Smooth muscle cell (in vitro differentiated cells): ENCODE results near the gene RNF123. TPM values are rescaled to one million over a fixed set of nuclear protein-coding genes. Genes with fewer than 3 reads are reported as not detected.

Source experiments
- DNase-seq: peaks from one replicate; lab custom pipeline; 2025; ENCODE audit not compliant: unreplicated experiment; lab: John Stamatoyannopoulos, UW
- H2AFZ ChIP-seq: fragments of 200-600 bp; sonication (generic); 2 replicates; pipeline ENCODE4 v1.6.0; 2016; ENCODE audit warnings: antibody characterized with exemption, low read depth, mild to moderate bottlenecking
- H3F3A ChIP-seq: fragments of 200-600 bp; sonication (generic); 2 replicates; pipeline ENCODE4 v1.6.0; 2017; ENCODE audit warnings: antibody characterized with exemption, low read depth
- H3K27ac ChIP-seq: fragments of 200-600 bp; sonication (generic); 2 replicates; pipeline ENCODE4 v1.5.1; 2016; ENCODE audit warnings: low read depth, mild to moderate bottlenecking
- H3K27me3 ChIP-seq: fragments of 200-600 bp; sonication (generic); 2 replicates; pipeline ENCODE4 v1.6.1; 2016; ENCODE audit warnings: low read depth, mild to moderate bottlenecking
- H3K36me3 ChIP-seq: fragments of 200-600 bp; sonication (generic); 2 replicates; pipeline ENCODE4 v1.5.1; 2016; ENCODE audit warnings: low read depth
- H3K4me1 ChIP-seq: fragments of 200-600 bp; sonication (generic); 2 replicates; pipeline ENCODE4 v1.5.1; 2016; ENCODE audit warnings: low read depth
- H3K4me2 ChIP-seq: fragments of 200-600 bp; sonication (generic); 2 replicates; pipeline ENCODE4 v1.6.0; 2016; ENCODE audit warnings: mild to moderate bottlenecking
- H3K4me3 ChIP-seq: fragments of 200-600 bp; sonication (generic); 2 replicates; pipeline ENCODE4 v1.5.1; 2016; ENCODE audit warnings: mild to moderate bottlenecking
- H3K79me2 ChIP-seq: fragments of 200-600 bp; sonication (generic); 2 replicates; pipeline ENCODE4 v1.6.0; 2016; ENCODE audit warnings: low read depth, mild to moderate bottlenecking
- H3K9ac ChIP-seq: fragments of 200-600 bp; sonication (generic); 2 replicates; pipeline ENCODE4 v1.6.0; 2016; ENCODE audit warnings: low read depth
- H3K9me3 ChIP-seq: fragments of 200-600 bp; sonication (generic); replicated peaks from 2 replicates; pipeline ENCODE4 v1.5.1; 2016; ENCODE audit warnings: low read depth
- H4K20me1 ChIP-seq: fragments of 200-600 bp; sonication (generic); 2 replicates; pipeline ENCODE4 v1.6.0; 2016; ENCODE audit warnings: low read depth
- WGBS: methylation state at CpG from one replicate; pipeline ENCODE4 v1.1.7; 2016; ENCODE audit warnings: low lambda C conversion rate; 5-methylcytosine and 5-hydroxymethylcytosine counted together
- polyA plus RNA-seq: library from polyadenylated mRNA; unstranded; fragments of >200 nt; fragmentation: Nextera tagmentation; extraction: Ambion mirVana; gene quantifications from 2 replicates; pipeline ENCODE4 v1.2.1, GENCODE V29; 2016
- total RNA-seq: library from RNA; depleted of rRNA; stranded (reverse); fragments of >200 nt; gene quantifications from 2 replicates; pipeline ENCODE4 v1.2.3, GENCODE V29; 2014
- TF ChIP-seq, protein P1 (sequence below): fragments of 200-600 bp; sonication (generic); IDR thresholded peaks from 2 replicates; pipeline ENCODE4 v1.5.1; 2017; ENCODE audit warnings: borderline replicate concordance, mild to moderate bottlenecking, antibody characterized with exemption; ENCODE audit not compliant: insufficient read depth, poor library complexity, severe bottlenecking

The RNF123 gene
- total and polyA plus RNA-seq, 2 experiments from 2014 or later = 15.8 to 23.9 TPM

DNA sequence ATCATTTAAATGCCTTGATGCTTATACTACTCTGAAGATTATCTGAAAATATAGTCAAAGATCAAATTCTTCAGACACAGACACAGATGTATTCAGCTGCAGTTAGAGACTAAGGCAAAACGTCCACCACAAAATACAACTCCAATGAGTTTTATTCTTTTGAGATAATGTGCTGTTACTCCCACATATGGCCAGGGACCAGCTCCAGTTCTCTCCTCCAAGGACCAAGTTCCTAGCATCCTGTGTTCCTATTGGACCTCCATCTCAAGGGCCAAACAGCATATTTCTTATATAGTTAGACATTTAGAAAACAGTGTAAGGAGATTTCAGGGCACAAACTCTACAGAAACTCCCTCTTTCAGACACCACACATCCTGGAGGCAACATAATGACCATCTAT is 69.9 kb downstream of the RNF123 start:
- no peaks in the 10 kb centered on the region for H3K27me3 ChIP-seq
- 83% methylated on average over 1 of the region's 1 CpG for WGBS
- H2AFZ ChIP-seq = no peak overlapping the region
- peaks cover 98% of the 10 kb centered on the region for H4K20me1 ChIP-seq
- H3K4me2 ChIP-seq = no peak overlapping the region
- H3K27ac ChIP-seq = no peak overlapping the region
- peaks cover 96% of the 10 kb centered on the region for H3K79me2 ChIP-seq
- H3F3A ChIP-seq = no peaks in the 10 kb centered on the region
- DNase-seq = no peak
- no peak overlapping the region for H3K9ac ChIP-seq
- TF ChIP-seq, protein P1, sequence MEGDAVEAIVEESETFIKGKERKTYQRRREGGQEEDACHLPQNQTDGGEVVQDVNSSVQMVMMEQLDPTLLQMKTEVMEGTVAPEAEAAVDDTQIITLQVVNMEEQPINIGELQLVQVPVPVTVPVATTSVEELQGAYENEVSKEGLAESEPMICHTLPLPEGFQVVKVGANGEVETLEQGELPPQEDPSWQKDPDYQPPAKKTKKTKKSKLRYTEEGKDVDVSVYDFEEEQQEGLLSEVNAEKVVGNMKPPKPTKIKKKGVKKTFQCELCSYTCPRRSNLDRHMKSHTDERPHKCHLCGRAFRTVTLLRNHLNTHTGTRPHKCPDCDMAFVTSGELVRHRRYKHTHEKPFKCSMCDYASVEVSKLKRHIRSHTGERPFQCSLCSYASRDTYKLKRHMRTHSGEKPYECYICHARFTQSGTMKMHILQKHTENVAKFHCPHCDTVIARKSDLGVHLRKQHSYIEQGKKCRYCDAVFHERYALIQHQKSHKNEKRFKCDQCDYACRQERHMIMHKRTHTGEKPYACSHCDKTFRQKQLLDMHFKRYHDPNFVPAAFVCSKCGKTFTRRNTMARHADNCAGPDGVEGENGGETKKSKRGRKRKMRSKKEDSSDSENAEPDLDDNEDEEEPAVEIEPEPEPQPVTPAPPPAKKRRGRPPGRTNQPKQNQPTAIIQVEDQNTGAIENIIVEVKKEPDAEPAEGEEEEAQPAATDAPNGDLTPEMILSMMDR = no peak
- no peaks in the 10 kb centered on the region for H3K4me1 ChIP-seq
- no peak overlapping the region for H3K4me3 ChIP-seq
- H3K9me3 ChIP-seq = no peaks in the 10 kb centered on the region
- no peaks in the 10 kb centered on the region for H3K36me3 ChIP-seq

DNA sequence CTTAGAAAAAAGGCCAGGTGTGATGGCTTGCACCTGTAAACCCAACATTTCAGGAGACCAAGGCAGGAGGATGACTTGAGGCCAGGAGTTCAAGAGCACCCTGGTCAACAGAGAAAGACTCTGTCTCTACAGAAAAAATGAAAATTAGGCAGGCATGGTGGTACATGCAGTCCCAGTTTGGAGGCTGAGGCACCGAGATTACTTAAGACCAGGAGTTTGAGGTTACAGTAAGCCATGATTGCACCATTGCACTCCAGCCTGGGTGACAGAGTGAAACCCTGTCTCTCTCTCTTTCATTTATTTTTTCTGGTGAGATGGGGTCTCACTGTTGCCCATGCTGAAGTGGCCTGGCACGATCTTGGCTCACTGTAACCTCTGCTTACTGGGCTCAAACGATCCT is 72.3 kb downstream of the RNF123 start:
- no peaks in the 10 kb centered on the region for H3K9me3 ChIP-seq
- peaks cover 98% of the 10 kb centered on the region for H4K20me1 ChIP-seq
- 95% methylated on average over 3 of the region's 3 CpGs for WGBS
- TF ChIP-seq, protein P1 = no peak
- no peaks in the 10 kb centered on the region for H3K4me1 ChIP-seq
- no peaks in the 10 kb centered on the region for H3F3A ChIP-seq
- no peak overlapping the region for H3K4me2 ChIP-seq
- no peak overlapping the region for H3K9ac ChIP-seq
- peaks cover 96% of the 10 kb centered on the region for H3K79me2 ChIP-seq
- no peaks in the 10 kb centered on the region for H3K27me3 ChIP-seq
- H2AFZ ChIP-seq = no peak overlapping the region
- H3K4me3 ChIP-seq = no peak overlapping the region
- H3K36me3 ChIP-seq = no peaks in the 10 kb centered on the region
- no peak overlapping the region for H3K27ac ChIP-seq
- no peak for DNase-seq

DNA sequence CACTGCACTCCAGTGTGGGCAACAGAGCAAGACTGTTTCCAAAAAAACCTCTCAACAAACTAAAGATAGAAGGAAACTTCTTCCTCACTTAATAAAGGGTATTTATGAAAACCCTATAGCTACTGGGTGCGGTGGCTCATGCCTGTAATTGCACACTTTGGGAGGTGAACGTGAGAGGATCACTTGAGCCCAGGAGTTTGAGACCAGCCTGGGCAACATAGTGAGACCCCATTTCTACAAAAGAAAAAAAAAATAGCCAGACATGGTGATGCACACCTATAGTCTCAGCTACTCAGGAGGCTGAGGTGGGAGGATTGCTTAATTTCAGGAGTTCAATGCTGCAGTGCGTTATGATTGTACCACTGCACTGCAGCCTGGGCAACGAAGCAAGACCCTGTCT is 74.6 kb downstream of the RNF123 start:
- Histone ChIP-seq H3K36me3 (no peaks in the 10 kb centered on the region), H3K4me3 (no peak overlapping the region), H3K9me3 (no peaks in the 10 kb centered on the region), H4K20me1 (peaks cover 97% of the 10 kb centered on the region), H3F3A (no peaks in the 10 kb centered on the region), H3K27me3 (no peaks in the 10 kb centered on the region), H3K4me1 (no peaks in the 10 kb centered on the region), H3K4me2 (no peak overlapping the region), H3K27ac (no peak overlapping the region), H2AFZ (no peak overlapping the region), H3K9ac (no peak overlapping the region), H3K79me2 (peaks cover 97% of the 10 kb centered on the region)
- WGBS = 95% methylated on average over 4 of the region's 4 CpGs
- TF ChIP-seq, protein P1 = no peak
- DNase-seq = no peak

DNA sequence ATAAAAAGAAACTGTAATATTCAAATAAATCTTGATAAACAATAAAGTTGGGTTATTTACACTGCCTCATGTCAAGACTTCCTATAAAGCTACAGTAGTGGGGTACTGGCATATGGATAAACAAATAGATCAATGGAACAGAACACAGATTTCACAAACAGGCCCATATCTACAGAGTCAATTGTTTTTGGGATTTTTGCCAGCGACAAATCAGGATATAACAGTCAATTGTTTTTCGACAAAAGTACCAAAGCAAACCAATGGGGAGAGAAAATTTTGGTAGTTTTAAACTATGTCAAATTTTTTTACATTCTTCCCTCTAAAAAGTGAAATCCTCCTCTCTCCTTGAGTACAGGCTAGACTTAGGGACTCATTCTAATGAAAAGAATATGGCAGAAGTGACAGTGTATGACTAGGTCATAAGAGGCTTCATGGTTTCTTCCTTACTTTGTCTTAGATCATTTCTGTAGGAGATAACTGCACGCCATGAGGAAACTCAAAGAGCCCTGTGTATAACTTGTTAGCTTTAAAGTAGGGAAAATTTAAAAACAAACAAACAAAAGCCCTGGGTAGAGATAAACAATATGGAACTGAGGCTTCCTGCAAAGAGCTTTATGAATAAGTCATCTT is 80.0 kb downstream of the RNF123 start:
- Histone ChIP-seq H3K27me3 (no peaks in the 10 kb centered on the region), H3K79me2 (peaks cover 99% of the 10 kb centered on the region), H3K27ac (peak overlapping the region; percentile 29), H3K4me1 (no peaks in the 10 kb centered on the region), H3K4me3 (no peak overlapping the region), H4K20me1 (peaks cover 94% of the 10 kb centered on the region), H3K9me3 (no peaks in the 10 kb centered on the region), H2AFZ (no peak overlapping the region), H3F3A (peaks cover 4% of the 10 kb centered on the region), H3K9ac (no peak overlapping the region), H3K36me3 (no peaks in the 10 kb centered on the region), H3K4me2 (no peak overlapping the region)
- 68% methylated on average over 3 of the region's 3 CpGs for WGBS
- TF ChIP-seq, protein P1 = no peak
- DNase-seq = no peak
